Gastroesophageal sphincter (tissue), 3 donors: ENCODE measurements around the gene BCL11A.

Experiments used
- EP300 ChIP-seq: sonication (generic); formaldehyde crosslinking; IDR thresholded peaks from one replicate; pipeline ENCODE4 v1.6.1; 2017; ENCODE audit warnings: antibody characterized with exemption, mild to moderate bottlenecking
- POLR2A ChIP-seq, 2 donors: fragments of 450-650 bp; IDR thresholded peaks; one replicate each; pipeline ENCODE4 v1.6.1; 2017; ENCODE audit warnings: antibody characterized with exemption in 2 of 2, mild to moderate bottlenecking in 2 of 2, moderate library complexity in 1 of 2
- POLR2AphosphoS5 ChIP-seq: sonication (generic); formaldehyde crosslinking; IDR thresholded peaks from one replicate; pipeline ENCODE4 v1.6.1; 2017; ENCODE audit warnings: antibody characterized with exemption
- TF ChIP-seq, protein P1 (sequence below), 4 experiments: fragments of 200-600 bp in 2 of 4; fragments of 450-650 bp in 2 of 4; sonication (generic) in 1 of 4; IDR thresholded peaks; one replicate each; pipeline ENCODE4 v1.5.1; 2017 to 2019; ENCODE audit warnings: antibody characterized with exemption in 4 of 4, mild to moderate bottlenecking in 2 of 4, moderate library complexity in 2 of 4

DNA sequence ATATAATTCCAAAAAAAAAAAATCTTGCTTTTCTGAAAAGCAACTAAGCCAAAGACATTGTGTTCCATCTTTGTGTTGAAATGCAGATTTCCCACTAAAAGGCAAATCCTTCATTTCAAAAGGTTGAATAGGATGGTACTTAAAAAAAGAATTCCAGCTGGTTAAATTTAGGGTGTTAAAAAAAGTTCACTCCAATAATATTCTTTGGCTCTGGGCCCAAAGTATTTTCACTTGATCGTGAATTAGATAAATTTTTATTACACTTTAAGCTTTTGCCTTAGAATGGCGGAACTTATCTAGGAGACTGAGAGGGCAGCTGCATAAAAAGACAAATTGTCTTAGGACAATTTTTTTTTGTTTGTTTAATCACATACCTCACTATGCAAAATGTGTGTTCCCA is 79.2 kb downstream of the BCL11A start:
- TF ChIP-seq EP300 (no peak), POLR2A (IDR thresholded peaks at IDR 0.05) (no peak), POLR2AphosphoS5 (no peak)
- TF ChIP-seq, protein P1, sequence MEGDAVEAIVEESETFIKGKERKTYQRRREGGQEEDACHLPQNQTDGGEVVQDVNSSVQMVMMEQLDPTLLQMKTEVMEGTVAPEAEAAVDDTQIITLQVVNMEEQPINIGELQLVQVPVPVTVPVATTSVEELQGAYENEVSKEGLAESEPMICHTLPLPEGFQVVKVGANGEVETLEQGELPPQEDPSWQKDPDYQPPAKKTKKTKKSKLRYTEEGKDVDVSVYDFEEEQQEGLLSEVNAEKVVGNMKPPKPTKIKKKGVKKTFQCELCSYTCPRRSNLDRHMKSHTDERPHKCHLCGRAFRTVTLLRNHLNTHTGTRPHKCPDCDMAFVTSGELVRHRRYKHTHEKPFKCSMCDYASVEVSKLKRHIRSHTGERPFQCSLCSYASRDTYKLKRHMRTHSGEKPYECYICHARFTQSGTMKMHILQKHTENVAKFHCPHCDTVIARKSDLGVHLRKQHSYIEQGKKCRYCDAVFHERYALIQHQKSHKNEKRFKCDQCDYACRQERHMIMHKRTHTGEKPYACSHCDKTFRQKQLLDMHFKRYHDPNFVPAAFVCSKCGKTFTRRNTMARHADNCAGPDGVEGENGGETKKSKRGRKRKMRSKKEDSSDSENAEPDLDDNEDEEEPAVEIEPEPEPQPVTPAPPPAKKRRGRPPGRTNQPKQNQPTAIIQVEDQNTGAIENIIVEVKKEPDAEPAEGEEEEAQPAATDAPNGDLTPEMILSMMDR (IDR thresholded peaks at IDR 0.05), result no peak
